ENCODE results near the gene RSRP1. TPM values are rescaled to one million over a fixed set of nuclear protein-coding genes. Genes with fewer than 3 reads are reported as not detected.

The RSRP1 gene
- total RNA-seq, 1 donor from 2014 or later: 62.2 TPM

Other genes with a start within 250 kb of the RSRP1 start
- 33.4 TPM for gene SYF2, start 15.0 kb downstream of the RSRP1 start, total RNA-seq
- gene RHD, start 25.1 kb upstream of the RSRP1 start, total RNA-seq: 0.16 TPM
- 158 TPM for gene TMEM50A, start 90.9 kb upstream of the RSRP1 start, total RNA-seq
- gene RHCE, start 173.4 kb upstream of the RSRP1 start, total RNA-seq: not detected
- gene MACO1, start 183.4 kb upstream of the RSRP1 start, total RNA-seq: 93.7 TPM